A549 (cell line): Measurements from ENCODE around the gene L3MBTL2. TPM values are rescaled to one million over a fixed set of nuclear protein-coding genes. Genes with fewer than 3 reads are reported as not detected.

Source experiments
- ATAC-seq, 2 experiments: fragments of 200-7000 bp in 1 of 2; fragments of >200 bp in 1 of 2; cut with Nextera tagmentation in 1 of 2; cut with Tn5 transposase in 1 of 2; 3 replicates each; pipeline versions ENCODE4 v1.8.0 to v1.9.1; 2018 to 2020; ENCODE audit warnings: mild to moderate bottlenecking in 1 of 2, moderate library complexity in 1 of 2
- CTCF ChIA-PET: fragments of 300-600 bp; sonication (Branson Sonifier 250); formaldehyde crosslinking; extraction: SDS; loops from one replicate; lab custom pipeline; 2021; ENCODE audit warnings: antibody characterized with exemption, inconsistent platforms; lab: Yijun Ruan, JAX
- POLR2A ChIA-PET: fragments of 350-600 bp; formaldehyde crosslinking; extraction: SDS; loops from one replicate; lab custom pipeline; 2021; ENCODE audit warnings: antibody characterized with exemption, inconsistent platforms; lab: Yijun Ruan, JAX
- DNase-seq, 2 experiments: peaks; one replicate each; pipeline versions ENCODE4 v3.0.0 to v3.0.0-alpha.2; 2011 to 2016; ENCODE audit warnings: low read depth in 1 of 2, low spot score in 1 of 2
- FAIRE-seq: peaks from 2 replicates; lab custom pipeline; 2011; peaks lifted over from hg19 to GRCh38; lab: Jason Lieb, UNC
- H3K27ac ChIP-seq, 2 experiments: fragments of >200 bp; sonication (Bioruptor Twin); formaldehyde crosslinking; 3 replicates each; pipeline ENCODE4 v1.5.1; 2016 to 2017
- H3K4me1 ChIP-seq: fragments of >200 bp; sonication (Bioruptor Twin); formaldehyde crosslinking; 3 replicates; pipeline ENCODE4 v1.6.1; 2016
- H3K4me2 ChIP-seq: fragments of >200 bp; sonication (Bioruptor Twin); formaldehyde crosslinking; 3 replicates; pipeline ENCODE4 v1.6.1; 2016
- H3K4me3 ChIP-seq: fragments of >200 bp; sonication (Bioruptor Twin); formaldehyde crosslinking; 3 replicates; pipeline ENCODE4 v1.5.1; 2016
- H3K9me3 ChIP-seq: fragments of >200 bp; sonication (Bioruptor Twin); formaldehyde crosslinking; 3 replicates; pipeline ENCODE4 v1.6.1; 2016
- ATOH8 ChIP-seq: fragments of 250-450 bp; sonication (Bioruptor Pico); IDR thresholded peaks from 2 replicates; pipeline ENCODE4 v1.5.0; 2020; ENCODE audit warnings: low read depth, mild to moderate bottlenecking, moderate library complexity
- BCL3 ChIP-seq: fragments of >200 bp; sonication (Bioruptor Twin); formaldehyde crosslinking; IDR thresholded peaks from 3 replicates; pipeline ENCODE4 v1.6.1; 2016
- CBX2 ChIP-seq: fragments of 200-600 bp; sonication (generic); IDR thresholded peaks from 2 replicates; pipeline ENCODE4 v1.6.1; 2016; ENCODE audit warnings: low read depth, mild to moderate bottlenecking, borderline replicate concordance
- CBX8 ChIP-seq: fragments of 200-600 bp; sonication (generic); IDR thresholded peaks from 2 replicates; pipeline ENCODE4 v1.6.1; 2016
- E2F6 ChIP-seq: IDR thresholded peaks from 2 replicates; pipeline ENCODE4 v1.6.1; 2012; ENCODE audit warnings: low read depth, borderline replicate concordance
- EP300 ChIP-seq, 2 experiments: fragments of >200 bp; sonication (Bioruptor Twin); formaldehyde crosslinking; IDR thresholded peaks; 2 replicates in 1 of 2; 3 replicates in 1 of 2; pipeline ENCODE4 v1.6.1; 2016 to 2017
- ESRRA ChIP-seq: fragments of 150-350 bp; IDR thresholded peaks from 2 replicates; pipeline ENCODE4 v1.6.1; 2014; ENCODE audit warnings: mild to moderate bottlenecking, low read length, borderline replicate concordance
- FOSB ChIP-seq: fragments of 250-450 bp; sonication (Bioruptor Pico); IDR thresholded peaks from 2 replicates; pipeline ENCODE4 v1.5.0; 2020; ENCODE audit warnings: mild to moderate bottlenecking, moderate library complexity
- FOXS1 ChIP-seq: fragments of 250-450 bp; sonication (Bioruptor Pico); IDR thresholded peaks from 2 replicates; pipeline ENCODE4 v1.5.0; 2020; ENCODE audit warnings: mild to moderate bottlenecking, moderate library complexity
- HDAC2 ChIP-seq: fragments of 200-600 bp; sonication (generic); IDR thresholded peaks from 2 replicates; pipeline ENCODE4 v1.6.1; 2016
- HMGXB4 ChIP-seq: fragments of 250-450 bp; sonication (Bioruptor Pico); IDR thresholded peaks from 2 replicates; pipeline ENCODE4 v1.5.0; 2021; ENCODE audit warnings: mild to moderate bottlenecking, moderate library complexity, borderline replicate concordance
- JUNB ChIP-seq: fragments of >200 bp; sonication (Bioruptor Twin); formaldehyde crosslinking; IDR thresholded peaks from 2 replicates; pipeline ENCODE4 v1.6.1; 2016
- MAFK ChIP-seq: fragments of 450-650 bp; IDR thresholded peaks from 2 replicates; pipeline ENCODE4 v1.6.1; 2014; ENCODE audit not compliant: partially characterized antibody
- MAX ChIP-seq: IDR thresholded peaks from 2 replicates; pipeline ENCODE4 v1.6.1; 2012
- NFE2L2 ChIP-seq: fragments of 150-350 bp; conservative IDR thresholded peaks from 2 replicates; pipeline ENCODE4 v1.6.1; 2014; ENCODE audit warnings: low read length
- NPAS2 ChIP-seq: fragments of 250-450 bp; sonication (Bioruptor Pico); IDR thresholded peaks from 2 replicates; pipeline ENCODE4 v1.8.0; 2022; ENCODE audit warnings: mild to moderate bottlenecking, moderate library complexity, borderline replicate concordance
- NR3C1 ChIP-seq: fragments of >200 bp; sonication (Bioruptor Twin); formaldehyde crosslinking; IDR thresholded peaks from 3 replicates; pipeline ENCODE4 v1.6.1; 2017
- PHF8 ChIP-seq: fragments of 200-600 bp; sonication (generic); IDR thresholded peaks from 2 replicates; pipeline ENCODE4 v1.6.1; 2016; ENCODE audit warnings: low read depth, mild to moderate bottlenecking, antibody characterized with exemption, moderate library complexity, borderline replicate concordance
- POLR2A ChIP-seq: IDR thresholded peaks from 2 replicates; pipeline ENCODE4 v1.6.1; 2012; ENCODE audit warnings: mild to moderate bottlenecking, low read length
- RCOR1 ChIP-seq: fragments of 150-350 bp; IDR thresholded peaks from 2 replicates; pipeline ENCODE4 v1.6.1; 2014; ENCODE audit warnings: antibody characterized with exemption, low read length, low read depth
- RFX5 ChIP-seq: fragments of 450-650 bp; IDR thresholded peaks from 2 replicates; pipeline ENCODE4 v1.7.1; 2014; ENCODE audit warnings: antibody characterized with exemption, mild to moderate bottlenecking, moderate library complexity
- RNF2 ChIP-seq: fragments of 200-600 bp; sonication (generic); IDR thresholded peaks from 2 replicates; pipeline ENCODE4 v1.6.1; 2016; ENCODE audit warnings: low read depth, mild to moderate bottlenecking, antibody characterized with exemption, moderate library complexity, borderline replicate concordance
- TFCP2L1 ChIP-seq: fragments of 250-450 bp; sonication (Bioruptor Pico); IDR thresholded peaks from 2 replicates; pipeline ENCODE4 v1.5.0; 2021; ENCODE audit warnings: mild to moderate bottlenecking
- TP53 ChIP-seq: fragments of 250-450 bp; sonication (Bioruptor Pico); IDR thresholded peaks from 2 replicates; pipeline ENCODE4 v1.5.0; 2021; ENCODE audit warnings: mild to moderate bottlenecking, moderate library complexity
- ZNF302 ChIP-seq: fragments of 250-450 bp; sonication (Bioruptor Pico); IDR thresholded peaks from 2 replicates; pipeline ENCODE4 v1.9.0; 2021; ENCODE audit warnings: inconsistent platforms, mild to moderate bottlenecking, moderate library complexity
- ZSCAN20 ChIP-seq: fragments of 250-450 bp; sonication (Bioruptor Pico); IDR thresholded peaks from 2 replicates; pipeline ENCODE4 v1.8.0; 2022; ENCODE audit warnings: mild to moderate bottlenecking, moderate library complexity
- WGBS: methylation state at CpG from one replicate; pipeline ENCODE4 v1.1.6; 2017; ENCODE audit errors: missing lambda C conversion rate; 5-methylcytosine and 5-hydroxymethylcytosine counted together
- polyA plus RNA-seq, 4 experiments: library from polyadenylated mRNA; depleted of rRNA in 3 of 4; stranded (reverse); fragments of >200 nt; fragmentation: RNase III in 1 of 4; extraction: RNeasy Plus Mini Kit Qiagen cat#74134 plus additional on column Dnase treatment in 1 of 4; gene quantifications; 2 replicates in 3 of 4; 3 replicates in 1 of 4; pipeline ENCODE4 v1.2.3, GENCODE V29; 2011 to 2017
- TF ChIP-seq, protein P1 (sequence below): IDR thresholded peaks from 2 replicates; pipeline ENCODE4 v1.6.1; 2012
- TF ChIP-seq, protein P2 (sequence below): fragments of 200-600 bp; sonication (generic); IDR thresholded peaks from 2 replicates; pipeline ENCODE4 v1.6.1; 2016; ENCODE audit warnings: antibody characterized with exemption, mild to moderate bottlenecking, moderate library complexity

L3MBTL2 gene
- polyA plus RNA-seq, 2 of the 4 experiments (the other 2 are of a cell fraction) = 14.5 to 17.0 TPM

GRCh38 chr22:41249442-41249841, 44.3 kb downstream of the L3MBTL2 start:
- TF ChIP-seq, protein P1, sequence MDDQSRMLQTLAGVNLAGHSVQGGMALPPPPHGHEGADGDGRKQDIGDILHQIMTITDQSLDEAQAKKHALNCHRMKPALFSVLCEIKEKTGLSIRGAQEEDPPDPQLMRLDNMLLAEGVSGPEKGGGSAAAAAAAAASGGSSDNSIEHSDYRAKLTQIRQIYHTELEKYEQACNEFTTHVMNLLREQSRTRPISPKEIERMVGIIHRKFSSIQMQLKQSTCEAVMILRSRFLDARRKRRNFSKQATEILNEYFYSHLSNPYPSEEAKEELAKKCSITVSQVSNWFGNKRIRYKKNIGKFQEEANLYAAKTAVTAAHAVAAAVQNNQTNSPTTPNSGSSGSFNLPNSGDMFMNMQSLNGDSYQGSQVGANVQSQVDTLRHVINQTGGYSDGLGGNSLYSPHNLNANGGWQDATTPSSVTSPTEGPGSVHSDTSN = no peak
- TF ChIP-seq RCOR1 (no peak), ATOH8 (CRISPR knock-in tag) (no peak), CBX8 (no peak), MAFK (no peak), POLR2A (no peak), MAX (no peak), NR3C1 (no peak), JUNB (no peak), BCL3 (no peak), EP300 (IDR thresholded peaks at IDR 0.05) (no peak), PHF8 (no peak), CBX2 (no peak), HDAC2 (no peak), FOSB (CRISPR knock-in tag) (no peak), FOXS1 (CRISPR knock-in tag) (no peak), NFE2L2 (no peak), TP53 (no peak), TFCP2L1 (CRISPR knock-in tag) (no peak)
- TF ChIP-seq, all 56 proteins: peak for 0
- WGBS = 84% methylated on average over 6 of the region's 14 CpGs
- FAIRE-seq (no peak), DNase-seq (no peak), ATAC-seq (no peak)
- ChIA-PET POLR2A (no interaction called here), CTCF (no interaction called here)
- Histone ChIP-seq H3K4me1 (no peaks in the 10 kb centered on the region), H3K9me3 (no peaks in the 10 kb centered on the region), H3K27ac (no peak overlapping the region), H3K4me3 (no peak overlapping the region), H3K4me2 (no peak overlapping the region)

DNA sequence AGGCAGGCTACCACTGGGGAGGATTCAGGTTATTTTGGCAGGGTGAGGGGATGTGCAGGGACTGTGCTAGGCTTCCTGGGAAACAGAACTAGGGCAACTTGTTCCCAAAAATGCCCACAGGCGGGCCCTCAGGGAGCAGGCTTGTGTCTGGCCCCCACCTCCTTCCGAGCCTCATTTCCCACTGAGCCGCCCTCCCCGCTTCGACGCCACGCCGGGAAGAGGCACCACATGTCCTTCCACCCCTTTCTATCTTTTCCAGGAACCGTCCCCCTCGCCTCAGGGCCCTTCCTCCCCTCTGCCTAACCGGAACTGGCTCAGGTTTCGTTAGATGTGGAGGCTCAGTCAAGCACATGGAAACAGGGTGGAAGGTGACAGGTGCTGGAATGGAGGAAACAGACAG, 45.0 kb downstream of the L3MBTL2 start:
- Histone ChIP-seq H3K27ac (no peak overlapping the region), H3K4me3 (no peak overlapping the region), H3K9me3 (no peaks in the 10 kb centered on the region), H3K4me2 (no peak overlapping the region), H3K4me1 (no peaks in the 10 kb centered on the region)
- no peak for DNase-seq
- ChIA-PET CTCF (no interaction called here), POLR2A (no interaction called here)
- 97% methylated on average over 12 of the region's 12 CpGs for WGBS
- no peak for ATAC-seq
- TF ChIP-seq E2F6 = no peak
- TF ChIP-seq, protein P2, sequence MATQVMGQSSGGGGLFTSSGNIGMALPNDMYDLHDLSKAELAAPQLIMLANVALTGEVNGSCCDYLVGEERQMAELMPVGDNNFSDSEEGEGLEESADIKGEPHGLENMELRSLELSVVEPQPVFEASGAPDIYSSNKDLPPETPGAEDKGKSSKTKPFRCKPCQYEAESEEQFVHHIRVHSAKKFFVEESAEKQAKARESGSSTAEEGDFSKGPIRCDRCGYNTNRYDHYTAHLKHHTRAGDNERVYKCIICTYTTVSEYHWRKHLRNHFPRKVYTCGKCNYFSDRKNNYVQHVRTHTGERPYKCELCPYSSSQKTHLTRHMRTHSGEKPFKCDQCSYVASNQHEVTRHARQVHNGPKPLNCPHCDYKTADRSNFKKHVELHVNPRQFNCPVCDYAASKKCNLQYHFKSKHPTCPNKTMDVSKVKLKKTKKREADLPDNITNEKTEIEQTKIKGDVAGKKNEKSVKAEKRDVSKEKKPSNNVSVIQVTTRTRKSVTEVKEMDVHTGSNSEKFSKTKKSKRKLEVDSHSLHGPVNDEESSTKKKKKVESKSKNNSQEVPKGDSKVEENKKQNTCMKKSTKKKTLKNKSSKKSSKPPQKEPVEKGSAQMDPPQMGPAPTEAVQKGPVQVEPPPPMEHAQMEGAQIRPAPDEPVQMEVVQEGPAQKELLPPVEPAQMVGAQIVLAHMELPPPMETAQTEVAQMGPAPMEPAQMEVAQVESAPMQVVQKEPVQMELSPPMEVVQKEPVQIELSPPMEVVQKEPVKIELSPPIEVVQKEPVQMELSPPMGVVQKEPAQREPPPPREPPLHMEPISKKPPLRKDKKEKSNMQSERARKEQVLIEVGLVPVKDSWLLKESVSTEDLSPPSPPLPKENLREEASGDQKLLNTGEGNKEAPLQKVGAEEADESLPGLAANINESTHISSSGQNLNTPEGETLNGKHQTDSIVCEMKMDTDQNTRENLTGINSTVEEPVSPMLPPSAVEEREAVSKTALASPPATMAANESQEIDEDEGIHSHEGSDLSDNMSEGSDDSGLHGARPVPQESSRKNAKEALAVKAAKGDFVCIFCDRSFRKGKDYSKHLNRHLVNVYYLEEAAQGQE = no peak
- TF ChIP-seq ESRRA = no peak
- TF ChIP-seq NFE2L2 = no peak
- TF ChIP-seq TFCP2L1 (CRISPR knock-in tag) = no peak
- TF ChIP-seq, protein P1 = no peak
- TF ChIP-seq NPAS2 = no peak
- no peak for TF ChIP-seq RFX5
- TF ChIP-seq ZNF302 = no peak
- no peak for TF ChIP-seq HMGXB4 (CRISPR knock-in tag)
- no peak for TF ChIP-seq RNF2
- TF ChIP-seq HDAC2 = no peak
- no peak for TF ChIP-seq NR3C1
- no peak for TF ChIP-seq MAFK
- no peak for TF ChIP-seq ZSCAN20 (CRISPR knock-in tag)
- FAIRE-seq = no peak
